ENCODE measurements around the gene PDE4A. TPM values are rescaled to one million over a fixed set of nuclear protein-coding genes. Genes with fewer than 3 reads are reported as not detected.

Gene PDE4A
- total and polyA plus RNA-seq, 2 donors, result 0.24 to 4.8 TPM

GRCh38 chr19:10384580-10384979 lies 35.8 kb upstream of the PDE4A start:
- Histone ChIP-seq H3K4me1 (ENCODE audit: control insufficient read depth in 2 of 2, insufficient read depth in 2 of 2, low read length in 2 of 2) (peaks cover 4 to 24% of the 10 kb centered on the region in 2 donors), H3K36me3 (ENCODE audit: control insufficient read depth in 2 of 2, insufficient read depth in 2 of 2, low read length in 1 of 2) (no peaks in the 10 kb centered on the region), H3K27me3 (ENCODE audit: control insufficient read depth in 2 of 2, insufficient read depth in 1 of 2, low read length in 1 of 2) (peaks cover 0 to 2% of the 10 kb centered on the region in 2 donors), H3K9me3 (ENCODE audit: control insufficient read depth in 2 of 2, insufficient read depth in 1 of 2, low read length in 1 of 2) (no peaks in the 10 kb centered on the region), H3K4me3 (ENCODE audit: low read length in 2 of 2) (no peak overlapping the region), H3K27ac (ENCODE audit: low read depth in 1 of 2, low read length in 1 of 2) (no peak overlapping the region)
- WGBS, result 96% methylated on average over 9 of the region's 9 CpGs
- DNase-seq (ENCODE audit: low read depth in 6 of 9, low spot score in 9 of 9), result no peak

- H3K27ac ChIP-seq (ENCODE audit: low read depth in 1 of 2, low read length in 1 of 2), result no peak overlapping the region
- peak in 5 of 9 donors; percentile 66 to 84 (median 81) for DNase-seq (ENCODE audit: low read depth in 6 of 9, low spot score in 9 of 9)
- H3K9me3 ChIP-seq (ENCODE audit: control insufficient read depth in 2 of 2, insufficient read depth in 1 of 2, low read length in 1 of 2), result no peaks in the 10 kb centered on the region
Measured at GRCh38 chr19:10388957-10389356, 31.4 kb upstream of the PDE4A start.

GRCh38 chr19:10389863-10390262 lies 30.5 kb upstream of the PDE4A start:
- Histone ChIP-seq H3K4me3 (ENCODE audit: low read length in 2 of 2) (no peak overlapping the region), H3K27ac (ENCODE audit: low read depth in 1 of 2, low read length in 1 of 2) (no peak overlapping the region), H3K9me3 (ENCODE audit: control insufficient read depth in 2 of 2, insufficient read depth in 1 of 2, low read length in 1 of 2) (no peaks in the 10 kb centered on the region), H3K27me3 (ENCODE audit: control insufficient read depth in 2 of 2, insufficient read depth in 1 of 2, low read length in 1 of 2) (no peaks in the 10 kb centered on the region), H3K36me3 (ENCODE audit: control insufficient read depth in 2 of 2, insufficient read depth in 2 of 2, low read length in 1 of 2) (peaks cover 38 to 41% of the 10 kb centered on the region in 2 donors), H3K4me1 (ENCODE audit: control insufficient read depth in 2 of 2, insufficient read depth in 2 of 2, low read length in 2 of 2) (peaks cover 0 to 12% of the 10 kb centered on the region in 2 donors)
- DNase-seq (ENCODE audit: low read depth in 6 of 9, low spot score in 9 of 9), result no peak
- WGBS, result 77% methylated on average over 12 of the region's 12 CpGs

More at GRCh38 chr19:10388957-10389356, 31.4 kb upstream of the PDE4A start:
- 4% methylated on average over 3 of the region's 3 CpGs for WGBS
- no peak overlapping the region for H3K4me3 ChIP-seq (ENCODE audit: low read length in 2 of 2)
- H3K27me3 ChIP-seq (ENCODE audit: control insufficient read depth in 2 of 2, insufficient read depth in 1 of 2, low read length in 1 of 2), result peaks cover 0 to 2% of the 10 kb centered on the region in 2 donors
- peaks cover 0 to 12% of the 10 kb centered on the region in 2 donors for H3K4me1 ChIP-seq (ENCODE audit: control insufficient read depth in 2 of 2, insufficient read depth in 2 of 2, low read length in 2 of 2)
- H3K36me3 ChIP-seq (ENCODE audit: control insufficient read depth in 2 of 2, insufficient read depth in 2 of 2, low read length in 1 of 2), result peaks cover 32 to 33% of the 10 kb centered on the region in 2 donors

- H3K36me3 ChIP-seq (ENCODE audit: control insufficient read depth in 2 of 2, insufficient read depth in 2 of 2, low read length in 1 of 2), result peaks cover 44 to 50% of the 10 kb centered on the region in 2 donors
- H3K4me1 ChIP-seq (ENCODE audit: control insufficient read depth in 2 of 2, insufficient read depth in 2 of 2, low read length in 2 of 2), result peaks cover 0 to 12% of the 10 kb centered on the region in 2 donors
- H3K9me3 ChIP-seq (ENCODE audit: control insufficient read depth in 2 of 2, insufficient read depth in 1 of 2, low read length in 1 of 2), result no peaks in the 10 kb centered on the region
- H3K27ac ChIP-seq (ENCODE audit: low read depth in 1 of 2, low read length in 1 of 2), result no peak overlapping the region
- no peaks in the 10 kb centered on the region for H3K27me3 ChIP-seq (ENCODE audit: control insufficient read depth in 2 of 2, insufficient read depth in 1 of 2, low read length in 1 of 2)
- peak in 4 of 9 donors; percentile 63 to 80 (median 72) for DNase-seq (ENCODE audit: low read depth in 6 of 9, low spot score in 9 of 9)
- 73% methylated on average over 9 of the region's 9 CpGs for WGBS
- H3K4me3 ChIP-seq (ENCODE audit: low read length in 2 of 2), result no peak overlapping the region
Measured at GRCh38 chr19:10390652-10391286, 29.6 kb upstream of the PDE4A start.

- DNase-seq (ENCODE audit: low read depth in 6 of 9, low spot score in 9 of 9), result no peak
- H3K4me1 ChIP-seq (ENCODE audit: control insufficient read depth in 2 of 2, insufficient read depth in 2 of 2, low read length in 2 of 2), result peaks cover 0 to 9% of the 10 kb centered on the region in 2 donors
- 97% methylated on average over 6 of the region's 6 CpGs for WGBS
- no peak overlapping the region for H3K4me3 ChIP-seq (ENCODE audit: low read length in 2 of 2)
- H3K27me3 ChIP-seq (ENCODE audit: control insufficient read depth in 2 of 2, insufficient read depth in 1 of 2, low read length in 1 of 2), result no peaks in the 10 kb centered on the region
- peaks cover 49 to 54% of the 10 kb centered on the region in 2 donors for H3K36me3 ChIP-seq (ENCODE audit: control insufficient read depth in 2 of 2, insufficient read depth in 2 of 2, low read length in 1 of 2)
- H3K27ac ChIP-seq (ENCODE audit: low read depth in 1 of 2, low read length in 1 of 2), result no peak overlapping the region
- no peaks in the 10 kb centered on the region for H3K9me3 ChIP-seq (ENCODE audit: control insufficient read depth in 2 of 2, insufficient read depth in 1 of 2, low read length in 1 of 2)
Measured at GRCh38 chr19:10392120-10392519, 28.2 kb upstream of the PDE4A start.

- no peaks in the 10 kb centered on the region for H3K9me3 ChIP-seq (ENCODE audit: control insufficient read depth in 2 of 2, insufficient read depth in 1 of 2, low read length in 1 of 2)
- peaks cover 0 to 6% of the 10 kb centered on the region in 2 donors for H3K4me1 ChIP-seq (ENCODE audit: control insufficient read depth in 2 of 2, insufficient read depth in 2 of 2, low read length in 2 of 2)
- peaks cover 54% of the 10 kb centered on the region in 2 donors for H3K36me3 ChIP-seq (ENCODE audit: control insufficient read depth in 2 of 2, insufficient read depth in 2 of 2, low read length in 1 of 2)
- no peaks in the 10 kb centered on the region for H3K27me3 ChIP-seq (ENCODE audit: control insufficient read depth in 2 of 2, insufficient read depth in 1 of 2, low read length in 1 of 2)
- no peak overlapping the region for H3K27ac ChIP-seq (ENCODE audit: low read depth in 1 of 2, low read length in 1 of 2)
- WGBS, result 98% methylated on average over 24 of the region's 24 CpGs
- no peak overlapping the region for H3K4me3 ChIP-seq (ENCODE audit: low read length in 2 of 2)
- no peak for DNase-seq (ENCODE audit: low read depth in 6 of 9, low spot score in 9 of 9)
Measured at GRCh38 chr19:10393137-10393536, 27.2 kb upstream of the PDE4A start.

- H3K4me1 ChIP-seq (ENCODE audit: control insufficient read depth in 2 of 2, insufficient read depth in 2 of 2, low read length in 2 of 2), result no peaks in the 10 kb centered on the region
- H3K36me3 ChIP-seq (ENCODE audit: control insufficient read depth in 2 of 2, insufficient read depth in 2 of 2, low read length in 1 of 2), result peaks cover 59 to 61% of the 10 kb centered on the region in 2 donors
- H3K4me3 ChIP-seq (ENCODE audit: low read length in 2 of 2), result no peak overlapping the region
- no peaks in the 10 kb centered on the region for H3K27me3 ChIP-seq (ENCODE audit: control insufficient read depth in 2 of 2, insufficient read depth in 1 of 2, low read length in 1 of 2)
- H3K27ac ChIP-seq (ENCODE audit: low read depth in 1 of 2, low read length in 1 of 2), result no peak overlapping the region
- 97% methylated on average over 12 of the region's 12 CpGs for WGBS
- H3K9me3 ChIP-seq (ENCODE audit: control insufficient read depth in 2 of 2, insufficient read depth in 1 of 2, low read length in 1 of 2), result no peaks in the 10 kb centered on the region
- DNase-seq (ENCODE audit: low read depth in 6 of 9, low spot score in 9 of 9), result no peak
Measured at GRCh38 chr19:10395003-10395402, 25.3 kb upstream of the PDE4A start.

GRCh38 chr19:10395436-10395835 lies 24.9 kb upstream of the PDE4A start:
- H3K4me3 ChIP-seq (ENCODE audit: low read length in 2 of 2), result no peak overlapping the region
- no peak overlapping the region for H3K27ac ChIP-seq (ENCODE audit: low read depth in 1 of 2, low read length in 1 of 2)
- 98% methylated on average over 26 of the region's 26 CpGs for WGBS
- no peaks in the 10 kb centered on the region for H3K27me3 ChIP-seq (ENCODE audit: control insufficient read depth in 2 of 2, insufficient read depth in 1 of 2, low read length in 1 of 2)
- peaks cover 56 to 61% of the 10 kb centered on the region in 2 donors for H3K36me3 ChIP-seq (ENCODE audit: control insufficient read depth in 2 of 2, insufficient read depth in 2 of 2, low read length in 1 of 2)
- H3K9me3 ChIP-seq (ENCODE audit: control insufficient read depth in 2 of 2, insufficient read depth in 1 of 2, low read length in 1 of 2), result no peaks in the 10 kb centered on the region
- no peaks in the 10 kb centered on the region for H3K4me1 ChIP-seq (ENCODE audit: control insufficient read depth in 2 of 2, insufficient read depth in 2 of 2, low read length in 2 of 2)
- DNase-seq (ENCODE audit: low read depth in 6 of 9, low spot score in 9 of 9), result no peak

GRCh38 chr19:10395917-10396316 lies 24.4 kb upstream of the PDE4A start:
- Histone ChIP-seq H3K9me3 (ENCODE audit: control insufficient read depth in 2 of 2, insufficient read depth in 1 of 2, low read length in 1 of 2) (no peaks in the 10 kb centered on the region), H3K36me3 (ENCODE audit: control insufficient read depth in 2 of 2, insufficient read depth in 2 of 2, low read length in 1 of 2) (peaks cover 53 to 56% of the 10 kb centered on the region in 2 donors), H3K27me3 (ENCODE audit: control insufficient read depth in 2 of 2, insufficient read depth in 1 of 2, low read length in 1 of 2) (no peaks in the 10 kb centered on the region), H3K27ac (ENCODE audit: low read depth in 1 of 2, low read length in 1 of 2) (no peak overlapping the region), H3K4me1 (ENCODE audit: control insufficient read depth in 2 of 2, insufficient read depth in 2 of 2, low read length in 2 of 2) (peaks cover under 1 to 2% of the 10 kb centered on the region in 2 donors), H3K4me3 (ENCODE audit: low read length in 2 of 2) (no peak overlapping the region)
- DNase-seq (ENCODE audit: low read depth in 6 of 9, low spot score in 9 of 9), result no peak
- 97% methylated on average over 24 of the region's 24 CpGs for WGBS

All from thymus (tissue), 11 donors.